RWPE2 (cell line): ENCODE data around the gene HNRNPR.

Source experiments
- ATAC-seq: fragments of 200-7000 bp; cut with Tn5 transposase; 3 replicates; pipeline ENCODE4 v1.9.1; 2021; ENCODE audit warnings: low read depth
- DNase-seq: peaks from one replicate; pipeline ENCODE4 v3.0.0-alpha.2; 2020; ENCODE audit warnings: low spot score
- H3K27ac ChIP-seq: fragments of 450-650 bp; 2 replicates; pipeline ENCODE4 v1.5.1; 2017; ENCODE audit warnings: mild to moderate bottlenecking; ENCODE audit not compliant: poor library complexity, severe bottlenecking
- H3K27me3 ChIP-seq: fragments of 250-450 bp; sonication (Bioruptor Pico); 2 replicates; pipeline ENCODE4 v1.5.1; 2021; ENCODE audit warnings: mild to moderate bottlenecking, moderate library complexity; ENCODE audit not compliant: insufficient read depth, poor library complexity, severe bottlenecking
- H3K36me3 ChIP-seq: fragments of 250-450 bp; sonication (Bioruptor Pico); 2 replicates; pipeline ENCODE4 v1.5.1; 2020; ENCODE audit warnings: low read depth, mild to moderate bottlenecking, moderate library complexity
- H3K4me1 ChIP-seq: fragments of 250-450 bp; sonication (Bioruptor Pico); 2 replicates; pipeline ENCODE4 v1.5.1; 2021; ENCODE audit warnings: mild to moderate bottlenecking, moderate library complexity; ENCODE audit not compliant: insufficient read depth, poor library complexity, severe bottlenecking
- H3K4me3 ChIP-seq: fragments of 250-450 bp; sonication (Bioruptor Pico); 2 replicates; pipeline ENCODE4 v1.5.1; 2021; ENCODE audit warnings: mild to moderate bottlenecking, moderate library complexity; ENCODE audit not compliant: severe bottlenecking
- H3K9me3 ChIP-seq: fragments of 250-450 bp; sonication (Bioruptor Pico); 2 replicates; pipeline ENCODE4 v1.5.1; 2021; ENCODE audit warnings: mild to moderate bottlenecking, moderate library complexity; ENCODE audit not compliant: severe bottlenecking
- CTCF ChIP-seq: fragments of 450-650 bp; IDR thresholded peaks from one replicate; pipeline ENCODE4 v1.5.1; 2017; ENCODE audit warnings: mild to moderate bottlenecking, moderate library complexity; ENCODE audit not compliant: poor library complexity, severe bottlenecking

Gene HNRNPR

GRCh38 chr1:23288671-23289070, 55.4 kb downstream of the HNRNPR start:
- no peak for TF ChIP-seq CTCF
- H3K4me1 ChIP-seq, result peaks cover 11% of the 10 kb centered on the region
- no peaks in the 10 kb centered on the region for H3K9me3 ChIP-seq
- no peak overlapping the region for H3K4me3 ChIP-seq
- no peaks in the 10 kb centered on the region for H3K27me3 ChIP-seq
- ATAC-seq (no peak), DNase-seq (no peak)
- peaks cover 92% of the 10 kb centered on the region for H3K36me3 ChIP-seq
- H3K27ac ChIP-seq, result no peak overlapping the region

- no peak for DNase-seq
- TF ChIP-seq CTCF, result no peak
- peaks cover 16% of the 10 kb centered on the region for H3K4me1 ChIP-seq
- H3K4me3 ChIP-seq, result no peak overlapping the region
- no peaks in the 10 kb centered on the region for H3K9me3 ChIP-seq
- no peaks in the 10 kb centered on the region for H3K27me3 ChIP-seq
- no peak for ATAC-seq
- H3K36me3 ChIP-seq, result peaks cover 97% of the 10 kb centered on the region
- H3K27ac ChIP-seq, result no peak overlapping the region
These were observed 55.9 kb downstream of the HNRNPR start for GRCh38 chr1:23288201-23288600.

- no peaks in the 10 kb centered on the region for H3K9me3 ChIP-seq
- no peaks in the 10 kb centered on the region for H3K27me3 ChIP-seq
- no peak for ATAC-seq
- no peak for TF ChIP-seq CTCF
- peaks cover 23% of the 10 kb centered on the region for H3K4me1 ChIP-seq
- H3K27ac ChIP-seq, result peak overlapping the region; percentile 79
- H3K36me3 ChIP-seq, result peaks cover 97% of the 10 kb centered on the region
- H3K4me3 ChIP-seq, result no peak overlapping the region
- DNase-seq, result no peak
These were observed 57.7 kb downstream of the HNRNPR start for GRCh38 chr1:23286401-23286800.

DNA sequence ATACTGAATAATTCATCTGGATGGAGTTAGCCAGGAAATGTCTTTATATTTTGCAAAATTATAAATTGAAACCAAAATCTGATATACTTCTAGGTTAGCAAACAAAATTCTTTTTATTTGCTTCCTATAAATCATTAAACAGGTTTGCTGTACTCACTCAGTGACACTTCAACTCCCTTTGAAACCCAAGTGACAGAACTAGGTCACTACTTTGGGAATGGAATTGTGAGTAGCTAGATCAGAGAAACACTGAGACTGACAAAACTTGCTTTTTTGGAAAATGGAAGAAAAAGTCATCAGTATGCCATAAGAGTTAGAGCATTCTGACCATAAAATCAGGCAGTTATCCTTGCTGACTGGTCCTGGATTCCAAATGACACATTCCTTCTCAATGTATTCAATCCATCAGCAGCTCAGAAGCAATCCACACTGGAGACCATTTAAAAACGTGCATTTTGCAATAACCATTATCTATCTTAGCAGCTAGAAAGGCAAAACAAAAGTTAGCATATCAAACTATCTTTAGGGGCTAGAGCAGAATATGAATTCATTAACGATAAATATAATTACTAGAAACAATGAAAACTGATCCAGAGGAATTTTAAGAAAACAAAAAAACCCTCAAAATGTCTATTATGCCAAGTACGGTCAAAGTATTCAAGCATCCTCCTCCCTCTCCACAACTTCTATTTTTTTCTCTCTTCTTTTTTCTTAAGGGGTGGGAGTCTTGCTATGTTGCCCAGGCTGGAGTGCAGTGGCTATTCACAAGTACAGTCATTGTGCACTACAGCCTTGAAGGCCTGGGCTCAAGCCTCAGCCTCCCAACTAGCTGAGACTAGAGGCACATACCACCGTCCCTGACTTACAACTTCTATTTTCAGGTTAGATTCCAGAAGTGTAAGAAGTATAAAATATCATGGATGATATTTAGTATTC, 60.1 kb downstream of the HNRNPR start:
- Histone ChIP-seq H3K27me3 (no peaks in the 10 kb centered on the region), H3K9me3 (no peaks in the 10 kb centered on the region), H3K36me3 (peaks cover 92% of the 10 kb centered on the region), H3K27ac (peak overlapping the region; percentile 79), H3K4me1 (peaks cover 29% of the 10 kb centered on the region), H3K4me3 (no peak overlapping the region)
- peak; percentile 53 for ATAC-seq
- DNase-seq, result no peak
- no peak for TF ChIP-seq CTCF

DNA sequence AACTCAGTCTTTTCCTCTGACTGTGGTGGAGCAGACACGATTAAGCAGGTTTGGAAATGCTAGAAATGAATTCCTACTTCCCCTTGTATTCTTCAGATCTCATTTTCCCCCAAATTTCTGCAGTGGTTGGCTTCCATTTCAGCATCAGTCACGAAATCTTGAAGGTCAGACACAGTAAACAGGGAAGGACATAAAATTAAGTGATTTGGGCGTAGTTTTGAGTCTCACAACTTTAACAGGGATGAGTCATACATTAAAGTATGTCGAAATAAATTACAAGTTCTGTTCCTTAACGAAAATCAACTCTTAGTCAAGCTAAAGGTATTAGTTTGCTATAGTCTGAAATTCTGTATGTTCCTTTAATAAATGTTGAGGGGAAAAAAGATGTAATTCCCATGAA, 61.1 kb downstream of the HNRNPR start:
- peaks cover 32% of the 10 kb centered on the region for H3K4me1 ChIP-seq
- TF ChIP-seq CTCF, result no peak
- peak overlapping the region; percentile 79 for H3K27ac ChIP-seq
- no peak overlapping the region for H3K4me3 ChIP-seq
- H3K27me3 ChIP-seq, result no peaks in the 10 kb centered on the region
- ATAC-seq (peak; percentile 63), DNase-seq (no peak)
- peaks cover 82% of the 10 kb centered on the region for H3K36me3 ChIP-seq
- no peaks in the 10 kb centered on the region for H3K9me3 ChIP-seq
